ENCODE results near the gene C4orf50.
"Not testable (repeated sequence)": the region's sequence is repeated elsewhere in the genome, so short reads cannot be mapped to it uniquely, and the experiment has no call there.

Gene C4orf50

GRCh38 chr4:6008766-6009385 lies 9.4 kb downstream of the C4orf50 start:
- TF ChIP-seq, protein P1, sequence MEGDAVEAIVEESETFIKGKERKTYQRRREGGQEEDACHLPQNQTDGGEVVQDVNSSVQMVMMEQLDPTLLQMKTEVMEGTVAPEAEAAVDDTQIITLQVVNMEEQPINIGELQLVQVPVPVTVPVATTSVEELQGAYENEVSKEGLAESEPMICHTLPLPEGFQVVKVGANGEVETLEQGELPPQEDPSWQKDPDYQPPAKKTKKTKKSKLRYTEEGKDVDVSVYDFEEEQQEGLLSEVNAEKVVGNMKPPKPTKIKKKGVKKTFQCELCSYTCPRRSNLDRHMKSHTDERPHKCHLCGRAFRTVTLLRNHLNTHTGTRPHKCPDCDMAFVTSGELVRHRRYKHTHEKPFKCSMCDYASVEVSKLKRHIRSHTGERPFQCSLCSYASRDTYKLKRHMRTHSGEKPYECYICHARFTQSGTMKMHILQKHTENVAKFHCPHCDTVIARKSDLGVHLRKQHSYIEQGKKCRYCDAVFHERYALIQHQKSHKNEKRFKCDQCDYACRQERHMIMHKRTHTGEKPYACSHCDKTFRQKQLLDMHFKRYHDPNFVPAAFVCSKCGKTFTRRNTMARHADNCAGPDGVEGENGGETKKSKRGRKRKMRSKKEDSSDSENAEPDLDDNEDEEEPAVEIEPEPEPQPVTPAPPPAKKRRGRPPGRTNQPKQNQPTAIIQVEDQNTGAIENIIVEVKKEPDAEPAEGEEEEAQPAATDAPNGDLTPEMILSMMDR (IDR thresholded peaks at IDR 0.05; ENCODE audit: poor library complexity, severe bottlenecking), result no peak
- no peaks in the 10 kb centered on the region for H3K36me3 ChIP-seq (ENCODE audit: low read depth)
- DNase-seq (ENCODE audit: low spot score), result peak; percentile 29
- H3K4me1 ChIP-seq (ENCODE audit: insufficient read depth, poor library complexity, severe bottlenecking), result no peaks in the 10 kb centered on the region
- peaks cover 4% of the 10 kb centered on the region for H3K27me3 ChIP-seq (ENCODE audit: insufficient read depth, poor library complexity, severe bottlenecking)
- ATAC-seq (ENCODE audit: low read depth), result no peak
- no peaks in the 10 kb centered on the region for H3K9me3 ChIP-seq (ENCODE audit: severe bottlenecking)
- no peak overlapping the region for H3K4me3 ChIP-seq (ENCODE audit: severe bottlenecking)
- H3K27ac ChIP-seq (ENCODE audit: poor library complexity, severe bottlenecking), result no peak overlapping the region

DNA sequence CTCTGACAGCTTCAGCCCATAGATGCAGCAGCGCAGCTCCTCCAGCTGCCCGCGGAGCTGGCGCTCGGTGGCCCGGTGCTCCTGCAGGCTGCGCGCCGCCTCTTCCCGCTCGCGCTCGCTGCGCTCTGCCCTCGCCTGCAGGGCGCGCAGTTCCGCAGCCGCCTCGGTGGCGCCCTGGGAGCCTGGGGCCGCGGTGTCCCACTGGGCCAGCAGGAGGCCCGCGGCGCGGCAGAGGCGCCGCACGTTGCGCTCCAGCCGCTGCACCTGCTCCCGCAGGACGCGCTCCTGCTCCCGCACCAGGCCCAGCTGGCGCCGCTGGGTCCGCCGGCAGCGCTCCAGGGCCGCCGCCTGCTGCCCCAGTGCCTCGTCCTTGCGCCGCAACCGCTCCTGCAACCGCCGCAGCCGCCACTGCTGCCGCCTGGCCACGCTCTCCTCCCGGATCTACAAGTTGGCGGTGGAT lies 10.1 kb downstream of the C4orf50 start:
- no peak overlapping the region for H3K4me3 ChIP-seq (ENCODE audit: severe bottlenecking)
- H3K27ac ChIP-seq (ENCODE audit: poor library complexity, severe bottlenecking), result no peak overlapping the region

GRCh38 chr4:6005175-6005574 lies 13.1 kb downstream of the C4orf50 start:
- peaks cover 4% of the 10 kb centered on the region for H3K27me3 ChIP-seq (ENCODE audit: insufficient read depth, poor library complexity, severe bottlenecking)
- no peaks in the 10 kb centered on the region for H3K36me3 ChIP-seq (ENCODE audit: low read depth)
- no peak overlapping the region for H3K4me3 ChIP-seq (ENCODE audit: severe bottlenecking)
- no peaks in the 10 kb centered on the region for H3K9me3 ChIP-seq (ENCODE audit: severe bottlenecking)
- DNase-seq (ENCODE audit: low spot score) (no peak), ATAC-seq (ENCODE audit: low read depth) (no peak)
- no peaks in the 10 kb centered on the region for H3K4me1 ChIP-seq (ENCODE audit: insufficient read depth, poor library complexity, severe bottlenecking)
- TF ChIP-seq, protein P1 (IDR thresholded peaks at IDR 0.05; ENCODE audit: poor library complexity, severe bottlenecking), result no peak
- H3K27ac ChIP-seq (ENCODE audit: poor library complexity, severe bottlenecking), result no peak overlapping the region

More for the DNA sequence above, 10.1 kb downstream of the C4orf50 start:
- Histone ChIP-seq H3K27me3 (ENCODE audit: insufficient read depth, poor library complexity, severe bottlenecking) (peaks cover 4% of the 10 kb centered on the region), H3K9me3 (ENCODE audit: severe bottlenecking) (no peaks in the 10 kb centered on the region), H3K4me1 (ENCODE audit: insufficient read depth, poor library complexity, severe bottlenecking) (no peaks in the 10 kb centered on the region), H3K36me3 (ENCODE audit: low read depth) (no peaks in the 10 kb centered on the region)
- TF ChIP-seq, protein P1 (IDR thresholded peaks at IDR 0.05; ENCODE audit: poor library complexity, severe bottlenecking), result no peak
- DNase-seq (ENCODE audit: low spot score), result peak; percentile 28
- ATAC-seq (ENCODE audit: low read depth), result no peak

- not testable (repeated sequence) for H3K27me3 ChIP-seq (ENCODE audit: insufficient read depth, poor library complexity, severe bottlenecking)
Measured at GRCh38 chr4:6003485-6003884, 14.7 kb downstream of the C4orf50 start.

GRCh38 chr4:6002926-6003325 lies 15.3 kb downstream of the C4orf50 start:
- no peaks in the 10 kb centered on the region for H3K4me1 ChIP-seq (ENCODE audit: insufficient read depth, poor library complexity, severe bottlenecking)
- DNase-seq (ENCODE audit: low spot score) (no peak), ATAC-seq (ENCODE audit: low read depth) (no peak)
- no peaks in the 10 kb centered on the region for H3K27me3 ChIP-seq (ENCODE audit: insufficient read depth, poor library complexity, severe bottlenecking)
- no peaks in the 10 kb centered on the region for H3K36me3 ChIP-seq (ENCODE audit: low read depth)
- no peak overlapping the region for H3K27ac ChIP-seq (ENCODE audit: poor library complexity, severe bottlenecking)
- no peak overlapping the region for H3K4me3 ChIP-seq (ENCODE audit: severe bottlenecking)
- H3K9me3 ChIP-seq (ENCODE audit: severe bottlenecking), result no peaks in the 10 kb centered on the region
- TF ChIP-seq, protein P1 (IDR thresholded peaks at IDR 0.05; ENCODE audit: poor library complexity, severe bottlenecking), result no peak

More at GRCh38 chr4:6003485-6003884, 14.7 kb downstream of the C4orf50 start:
- H3K9me3 ChIP-seq (ENCODE audit: severe bottlenecking); ATAC-seq (ENCODE audit: low read depth); H3K27ac ChIP-seq (ENCODE audit: poor library complexity, severe bottlenecking); H3K36me3 ChIP-seq (ENCODE audit: low read depth); H3K4me1 ChIP-seq (ENCODE audit: insufficient read depth, poor library complexity, severe bottlenecking); H3K4me3 ChIP-seq (ENCODE audit: severe bottlenecking); DNase-seq (ENCODE audit: low spot score): not testable (repeated sequence)
